ENCODE results near the gene DYRK4.

DNA sequence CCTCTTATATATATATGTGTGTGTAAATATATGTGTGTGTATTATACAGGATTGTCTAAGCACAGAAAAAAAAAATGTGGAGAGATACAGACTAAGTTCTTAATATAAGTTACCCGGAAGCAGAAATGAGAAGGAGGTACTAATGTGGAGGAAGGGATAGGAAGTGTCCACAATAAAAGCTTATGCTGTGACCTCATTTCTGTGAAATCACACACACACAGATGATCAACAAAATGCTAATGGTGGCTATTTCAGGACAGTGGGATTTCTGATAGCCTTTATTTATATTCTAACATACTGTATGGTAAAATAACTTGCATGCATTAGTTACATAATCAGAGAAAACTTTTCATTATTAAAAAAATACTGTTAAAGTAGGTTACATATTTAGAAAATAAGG lies 31.8 kb upstream of the DYRK4 start:
- no peak for TF ChIP-seq GATA3 (IDR thresholded peaks at IDR 0.05; ENCODE audit: low read depth, low read length)
- no peak for TF ChIP-seq GATA2 (IDR thresholded peaks at IDR 0.05; ENCODE audit: low read depth, low read length)

All from SH-SY5Y (cell line).